HepG2 (cell line): ENCODE data around the gene PLSCR3. TPM values are rescaled to one million over a fixed set of nuclear protein-coding genes. Genes with fewer than 3 reads are reported as not detected.

Source experiments
- ATAC-seq: fragments of 200-7000 bp; cut with Tn5 transposase; 3 replicates; pipeline ENCODE4 v1.9.1; 2020; ENCODE audit warnings: mild to moderate bottlenecking, moderate library complexity
- BruUV-seq: library from RNA; stranded (reverse); fragments of 400-500 nt; replicated peaks from 2 replicates; lab custom pipeline; 2021; lab: Mats Ljungman, UMichigan
- CTCF ChIA-PET: fragments of 300-600 bp; formaldehyde crosslinking; extraction: SDS; loops from one replicate; lab custom pipeline; 2021; ENCODE audit warnings: low total read pairs, inconsistent platforms, low intra/inter-chr PET ratio; lab: Yijun Ruan, JAX
- POLR2A ChIA-PET: fragments of 350-600 bp; sonication (Branson Sonifier 250); formaldehyde crosslinking; loops from one replicate; lab custom pipeline; 2020; ENCODE audit warnings: antibody characterized with exemption, inconsistent platforms; lab: Yijun Ruan, JAX
- DNase-seq: peaks from one replicate; pipeline ENCODE4 v3.0.0-alpha.2; 2015; ENCODE audit warnings: low spot score
- FAIRE-seq: peaks from 3 replicates; lab custom pipeline; 2011; peaks lifted over from hg19 to GRCh38; lab: Jason Lieb, UNC
- H2AFZ ChIP-seq: one replicate; pipeline ENCODE4 v1.6.1; 2011; ENCODE audit warnings: low read length, inconsistent platforms
- H3K27ac ChIP-seq: fragments of 300-600 bp; 3 replicates; pipeline ENCODE4 v1.8.0; 2011; ENCODE audit warnings: mixed run types, mild to moderate bottlenecking, mixed read lengths, low read length, inconsistent platforms; ENCODE audit not compliant: insufficient read depth; ENCODE audit errors: extremely low read length
- H3K27me3 ChIP-seq, 2 experiments: fragments of 200-600 bp in 1 of 2; 2 replicates in 1 of 2; 3 replicates in 1 of 2; pipeline versions ENCODE4 v1.6.0 to v1.8.0; 2011; ENCODE audit warnings: low read length in 2 of 2, mild to moderate bottlenecking in 2 of 2, moderate library complexity in 2 of 2, inconsistent platforms in 1 of 2; ENCODE audit not compliant: insufficient read depth in 2 of 2, control insufficient read depth in 1 of 2
- H3K36me3 ChIP-seq, 2 experiments: fragments of 200-600 bp in 1 of 2; replicated peaks in 1 of 2; 2 replicates in 1 of 2; 3 replicates in 1 of 2; pipeline versions ENCODE4 v1.5.1 to v1.8.0; 2011; ENCODE audit warnings: low read length in 2 of 2, inconsistent platforms in 1 of 2; ENCODE audit not compliant: insufficient read depth in 2 of 2, control insufficient read depth in 1 of 2
- H3K4me1 ChIP-seq: 2 replicates; pipeline ENCODE4 v1.5.1; 2012; ENCODE audit warnings: low read length, inconsistent platforms; ENCODE audit not compliant: insufficient read depth
- H3K4me2 ChIP-seq: 2 replicates; pipeline ENCODE4 v1.6.0; 2011; ENCODE audit warnings: low read depth, low read length, inconsistent platforms
- H3K4me3 ChIP-seq, 3 experiments: fragments of 200-600 bp in 1 of 3; sonication (generic), shearing (Covaris generic) in 1 of 3; replicated peaks in 1 of 3; 2 replicates each; pipeline ENCODE4 v1.5.1; 2011 to 2016; ENCODE audit warnings: low read length in 3 of 3, inconsistent platforms in 2 of 3, low read depth in 2 of 3, mild to moderate bottlenecking in 2 of 3, control low read depth in 1 of 3, mixed read lengths in 1 of 3; ENCODE audit not compliant: insufficient read depth in 1 of 3
- H3K79me2 ChIP-seq: one replicate; pipeline ENCODE4 v1.6.1; 2011; ENCODE audit warnings: low read length, inconsistent platforms; ENCODE audit not compliant: insufficient read depth
- H3K9ac ChIP-seq: 2 replicates; pipeline ENCODE4 v1.6.0; 2011; ENCODE audit warnings: mild to moderate bottlenecking, low read depth, low read length, inconsistent platforms; ENCODE audit not compliant: insufficient read depth
- H3K9me3 ChIP-seq: 2 replicates; pipeline ENCODE4 v1.5.1; 2012; ENCODE audit warnings: mild to moderate bottlenecking, low read length
- H4K20me1 ChIP-seq: 2 replicates; pipeline ENCODE4 v1.6.0; 2011; ENCODE audit warnings: inconsistent platforms, mild to moderate bottlenecking, low read length, moderate library complexity; ENCODE audit not compliant: insufficient read depth
- EHMT2 ChIP-seq: fragments of 200-600 bp; sonication (generic); IDR thresholded peaks from 2 replicates; pipeline ENCODE4 v1.7.0; 2017; ENCODE audit warnings: antibody characterized with exemption, low read depth, low read length, borderline replicate concordance
- FOSL1 ChIP-seq: sonication (generic); formaldehyde crosslinking; IDR thresholded peaks from 2 replicates; pipeline ENCODE4 v1.9.0; 2021; ENCODE audit warnings: missing genetic modification reagents, borderline replicate concordance
- KDM5B ChIP-seq: sonication (generic); formaldehyde crosslinking; IDR thresholded peaks from 2 replicates; pipeline ENCODE4 v1.4.0; 2020; ENCODE audit warnings: missing genetic modification reagents, mild to moderate bottlenecking, borderline replicate concordance
- MEF2D ChIP-seq: sonication (generic); formaldehyde crosslinking; IDR thresholded peaks from 2 replicates; pipeline ENCODE4 v1.5.1; 2020; ENCODE audit warnings: mild to moderate bottlenecking, missing genetic modification reagents
- PATZ1 ChIP-seq: sonication (generic); formaldehyde crosslinking; IDR thresholded peaks from 2 replicates; pipeline ENCODE4 v1.4.0; 2020; ENCODE audit warnings: missing genetic modification reagents
- REPIN1 ChIP-seq: sonication (generic); formaldehyde crosslinking; IDR thresholded peaks from 2 replicates; pipeline ENCODE4 v1.8.0; 2022; ENCODE audit warnings: missing genetic modification reagents, low read depth, mild to moderate bottlenecking, borderline replicate concordance
- RXRA ChIP-seq: sonication (generic); formaldehyde crosslinking; IDR thresholded peaks from 2 replicates; pipeline ENCODE4 v1.5.1; 2020; ENCODE audit warnings: missing genetic modification reagents
- TCF7L2 ChIP-seq: IDR thresholded peaks from 2 replicates; pipeline ENCODE4 v1.6.1; 2011; ENCODE audit warnings: mild to moderate bottlenecking, low read depth, low read length, moderate library complexity
- ZGPAT ChIP-seq: IDR thresholded peaks from 2 replicates; pipeline ENCODE4 v1.6.1; 2016; ENCODE audit warnings: mild to moderate bottlenecking
- ZMAT3 ChIP-seq: sonication (generic); formaldehyde crosslinking; conservative IDR thresholded peaks from 2 replicates; pipeline ENCODE4 v1.7.0; 2021; ENCODE audit warnings: missing genetic modification reagents
- ZNF543 ChIP-seq: sonication (generic); formaldehyde crosslinking; IDR thresholded peaks from 2 replicates; pipeline ENCODE4 v1.4.0; 2020; ENCODE audit warnings: mild to moderate bottlenecking, missing genetic modification reagents
- ZNF687 ChIP-seq: sonication (generic); formaldehyde crosslinking; IDR thresholded peaks from 2 replicates; pipeline ENCODE4 v1.5.1; 2020; ENCODE audit warnings: mild to moderate bottlenecking, missing genetic modification reagents, moderate library complexity
- WGBS: methylation state at CpG from one replicate; pipeline ENCODE4 v1.1.6; 2017; ENCODE audit warnings: low lambda C conversion rate; 5-methylcytosine and 5-hydroxymethylcytosine counted together
- in situ Hi-C: cut with HindIII; loops from 2 replicates; pipeline ENCODE4 v1.10.0; 2017; ENCODE audit warnings: low pct_unique_long_range_greater_than_20kb; ENCODE audit not compliant: extremely low pct_ligation_motif_present
- intact Hi-C: fragments of 100-400 bp; cut with micrococcal nuclease; formaldehyde crosslinking; loops from one replicate; pipeline ENCODE4 v1.10.0; 2022; ENCODE audit not compliant: unreplicated experiment
- polyA plus RNA-seq, 8 experiments: library from polyadenylated mRNA; depleted of rRNA in 3 of 8; stranded (reverse) in 7 of 8; unstranded in 1 of 8; fragments of >200 nt; fragmentation: Illumina TruSeq in 4 of 8; extraction: Trizol in 4 of 8; gene quantifications; 2 replicates each; pipeline versions ENCODE4 v1.2.1 to v1.2.3, GENCODE V29; 2011 to 2016; ENCODE audit warnings: low read depth in 4 of 8, missing spikeins in 1 of 8, mixed read lengths in 1 of 8; ENCODE audit not compliant: insufficient read depth in 1 of 8
- total RNA-seq, 5 experiments: library from RNA; depleted of rRNA; stranded (reverse); fragments of >200 nt; fragmentation: Illumina TruSeq; extraction: Trizol; gene quantifications; 2 replicates each; pipeline ENCODE4 v1.2.3, GENCODE V29; 2016; ENCODE audit warnings: low read depth in 1 of 5

PLSCR3 gene
- total and polyA plus RNA-seq, 2 of the 13 experiments (the other 11 are each of a cell fraction or from before 2014, with no cell fraction given), result 5.6 to 6.2 TPM

- TF ChIP-seq PATZ1 (peak; percentile 42), ZNF543 (0 out of 2 replicates have a peak, but pooled peaks have one; percentile 44), REPIN1 (CRISPR knock-in tag) (no peak), TCF7L2 (no peak), FOSL1 (CRISPR knock-in tag) (no peak), MEF2D (CRISPR knock-in tag) (no peak)
- TF ChIP-seq, all 625 proteins: peak for 5
Observed at GRCh38 chr17:7405350-7406234, 11.3 kb upstream of the PLSCR3 start (continued).

GRCh38 chr17:7404737-7405349, 10.5 kb upstream of the PLSCR3 start:
- POLR2A ChIA-PET, result interaction anchor here (0.6 to 3.3 kb wide), 37 partner anchors 8 to 977 kb away, joined by 3 to 76 read pairs (median 7); partner anchors contain the start of genes CD68, CHRNB1, FGF11 and KCTD11
- ATAC-seq, result peak; percentile 14
- H3K4me1 ChIP-seq, result peaks cover 18% of the 10 kb centered on the region
- 5% methylated on average over 22 of the region's 65 CpGs for WGBS
- H4K20me1 ChIP-seq, result no peaks in the 10 kb centered on the region
- no peaks in the 10 kb centered on the region; a peak in 1 of 5 replicates for H3K27me3 ChIP-seq
- intact Hi-C loops (loop anchor here (1.0 to 5.0 kb wide), 3 partner anchors 30 to 77 kb away; partner anchors contain the start of genes POLR2A, SLC35G6, TMEM102 and TMEM95), in situ Hi-C loops (no loop called here)
- no TSS peak for BruUV-seq
- H3K4me2 ChIP-seq, result peak overlapping the region; percentile 80
- 0 out of 5 replicates have a peak, but pooled peaks cover 0 to 2% of the 10 kb centered on the region in 2 experiments for H3K36me3 ChIP-seq
- DNase-seq, result no peak
- peak overlapping the region; percentile 69; the same call in 1 of the 2 replicates for H3K9ac ChIP-seq
- H3K4me3 ChIP-seq, result peak overlapping the region; percentile 62 to 95 (median 70)
- peaks cover 4% of the 10 kb centered on the region for H3K79me2 ChIP-seq
- no peak overlapping the region for H2AFZ ChIP-seq
- H3K27ac ChIP-seq, result peak overlapping the region; percentile 99
- CTCF ChIA-PET, result no interaction called here
- no peaks in the 10 kb centered on the region for H3K9me3 ChIP-seq
- FAIRE-seq, result no peak
- TF ChIP-seq RXRA (CRISPR knock-in tag) (peak; percentile 25; the same call in 1 of the 2 replicates), KDM5B (CRISPR knock-in tag) (0 out of 2 replicates have a peak, but pooled peaks have one; percentile 31), ZMAT3 (0 out of 2 replicates have a peak, but pooled peaks have one; percentile 26), ZGPAT (CRISPR knock-in tag) (no peak), ZNF687 (CRISPR knock-in tag) (0 out of 2 replicates have a peak, but pooled peaks have one; percentile 5), EHMT2 (no peak)
